Peyer's patch (tissue), 4 donors: Measurements from ENCODE around the gene PRKAR2A.

ENCODE experiments used
- CTCF ChIP-seq, 6 experiments: fragments of 450-650 bp in 4 of 6; fragments of 200-600 bp in 2 of 6; sonication (generic) in 1 of 6; IDR thresholded peaks; one replicate each; pipeline ENCODE4 v1.5.1; 2017 to 2019; ENCODE audit warnings: antibody characterized with exemption in 6 of 6, mild to moderate bottlenecking in 3 of 6, moderate library complexity in 1 of 6
- POLR2A ChIP-seq, 2 donors: fragments of 450-650 bp; IDR thresholded peaks; one replicate each; pipeline ENCODE4 v1.5.1; 2017; ENCODE audit warnings: antibody characterized with exemption in 2 of 2, mild to moderate bottlenecking in 2 of 2, moderate library complexity in 2 of 2

DNA sequence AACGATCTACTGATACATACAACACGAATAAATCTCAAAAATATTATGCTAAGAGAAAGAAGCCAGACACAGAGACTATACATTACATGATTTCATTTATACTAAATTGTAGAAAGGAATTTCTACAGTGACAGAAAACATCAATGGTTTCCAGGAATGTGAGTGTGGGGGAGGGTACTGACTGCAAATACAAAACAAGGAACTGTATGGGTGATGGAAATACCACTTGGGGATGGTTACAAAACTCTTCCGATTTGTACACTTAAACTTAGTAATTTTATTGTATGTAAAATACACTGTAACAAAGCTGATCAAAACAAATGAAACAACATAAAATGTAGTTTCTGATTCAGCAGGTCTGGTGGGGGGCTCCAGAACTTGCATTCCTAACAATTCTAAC is 84.9 kb downstream of the PRKAR2A start:
- TF ChIP-seq CTCF (IDR thresholded peaks at IDR 0.05) = no peak
- TF ChIP-seq POLR2A (IDR thresholded peaks at IDR 0.05) = no peak
